GM23248 (cell line): ENCODE data around the gene CTNNA2. TPM values are rescaled to one million over a fixed set of nuclear protein-coding genes. Genes with fewer than 3 reads are reported as not detected.

Source experiments
- DNase-seq: peaks from one replicate; pipeline ENCODE4 v3.0.0-alpha.2; 2015
- H2AFZ ChIP-seq: fragments of 200-600 bp; sonication (generic); 2 replicates; pipeline ENCODE4 v1.6.1; 2016; ENCODE audit warnings: antibody characterized with exemption
- H3F3A ChIP-seq: fragments of 200-600 bp; sonication (generic); 2 replicates; pipeline ENCODE4 v1.6.1; 2016; ENCODE audit warnings: mild to moderate bottlenecking, antibody characterized with exemption, mixed run types; ENCODE audit not compliant: insufficient read depth
- H3K27ac ChIP-seq: fragments of 200-600 bp; sonication (generic); 2 replicates; pipeline ENCODE4 v1.5.1; 2016; ENCODE audit warnings: mild to moderate bottlenecking
- H3K27me3 ChIP-seq: fragments of 200-600 bp; sonication (generic); replicated peaks from 2 replicates; pipeline ENCODE4 v1.6.1; 2016; ENCODE audit warnings: mild to moderate bottlenecking; ENCODE audit not compliant: insufficient read depth
- H3K36me3 ChIP-seq: fragments of 200-600 bp; sonication (generic); 2 replicates; pipeline ENCODE4 v1.6.1; 2016; ENCODE audit warnings: low read depth, mild to moderate bottlenecking
- H3K4me1 ChIP-seq: fragments of 200-600 bp; sonication (generic); 2 replicates; pipeline ENCODE4 v1.6.1; 2016; ENCODE audit warnings: mild to moderate bottlenecking; ENCODE audit not compliant: insufficient read depth
- H3K4me2 ChIP-seq: fragments of 200-600 bp; sonication (generic); one replicate; pipeline ENCODE4 v1.6.1; 2016; ENCODE audit warnings: mild to moderate bottlenecking; ENCODE audit not compliant: unreplicated experiment
- H3K4me3 ChIP-seq: fragments of 200-600 bp; sonication (generic); 2 replicates; pipeline ENCODE4 v1.5.1; 2016; ENCODE audit warnings: mild to moderate bottlenecking
- H3K79me2 ChIP-seq: fragments of 200-600 bp; sonication (generic); 2 replicates; pipeline ENCODE4 v1.6.1; 2016; ENCODE audit warnings: mild to moderate bottlenecking; ENCODE audit not compliant: insufficient read depth
- H3K9ac ChIP-seq: fragments of 200-600 bp; sonication (generic); 2 replicates; pipeline ENCODE4 v1.6.1; 2016; ENCODE audit warnings: mild to moderate bottlenecking
- H3K9me2 ChIP-seq: fragments of 200-600 bp; sonication (generic); 2 replicates; pipeline ENCODE4 v1.6.1; 2016; ENCODE audit warnings: mixed run types, mild to moderate bottlenecking, moderate library complexity; ENCODE audit not compliant: insufficient read depth
- H3K9me3 ChIP-seq: fragments of 200-600 bp; sonication (generic); one replicate; pipeline ENCODE4 v1.6.1; 2017; ENCODE audit warnings: low read depth
- H4K20me1 ChIP-seq: fragments of 200-600 bp; sonication (generic); 2 replicates; pipeline ENCODE4 v1.6.0; 2016; ENCODE audit not compliant: insufficient read depth
- EZH2 ChIP-seq: fragments of 200-600 bp; sonication (generic); IDR thresholded peaks from 2 replicates; pipeline ENCODE4 v1.6.1; 2018; ENCODE audit warnings: antibody characterized with exemption, mild to moderate bottlenecking; ENCODE audit not compliant: insufficient read depth, poor library complexity, severe bottlenecking
- EZH2phosphoT487 ChIP-seq: fragments of 200-600 bp; sonication (generic); IDR thresholded peaks from 2 replicates; pipeline ENCODE4 v1.6.1; 2018; ENCODE audit warnings: antibody characterized with exemption, moderate library complexity, mild to moderate bottlenecking, low read depth; ENCODE audit not compliant: insufficient read depth
- WGBS, 2 experiments: methylation state at CpG; one replicate each; pipeline ENCODE4 v1.1.6; 2015 to 2017; ENCODE audit warnings: low lambda C conversion rate in 2 of 2, low coverage in 1 of 2; ENCODE audit errors: missing lambda C conversion rate in 2 of 2; 5-methylcytosine and 5-hydroxymethylcytosine counted together
- in situ Hi-C: fragments of 300-500 bp; cut with MboI; formaldehyde crosslinking; loops from 2 replicates; pipeline ENCODE4 v1.15.0; 2020
- polyA plus RNA-seq: library from polyadenylated mRNA; unstranded; fragments of >200 nt; fragmentation: Nextera tagmentation; extraction: Ambion mirVana; gene quantifications from 2 replicates; pipeline ENCODE4 v1.2.1, GENCODE V29; 2016
- total RNA-seq: library from RNA; depleted of rRNA; stranded (reverse); fragments of >200 nt; shearing (Covaris generic); gene quantifications from 2 replicates; pipeline ENCODE4 v1.2.3, GENCODE V29; 2014

CTNNA2 gene
- total and polyA plus RNA-seq, 2 experiments from 2014 or later = not detected

- Histone ChIP-seq H3K4me1 (no peaks in the 10 kb centered on the region), H3K79me2 (no peaks in the 10 kb centered on the region), H3K4me3 (no peak overlapping the region), H3K9ac (no peak overlapping the region), H3K27ac (no peak overlapping the region), H3K9me3 (no peaks in the 10 kb centered on the region), H3K4me2 (no peak overlapping the region), H3K36me3 (no peaks in the 10 kb centered on the region), H3F3A (no peaks in the 10 kb centered on the region), H3K9me2 (no peaks in the 10 kb centered on the region), H3K27me3 (no peaks in the 10 kb centered on the region), H2AFZ (no peak overlapping the region), H4K20me1 (no peaks in the 10 kb centered on the region)
- 33 to 42% methylated on average over 3 of the region's 3 CpGs for WGBS, 2 experiments
- TF ChIP-seq EZH2phosphoT487 (no peak), EZH2 (no peak)
- no peak for DNase-seq
- in situ Hi-C loops = no loop called here
Measured at GRCh38 chr2:80112790-80113189, 599.9 kb downstream of the CTNNA2 start.

GRCh38 chr2:80113399-80113798 is 600.5 kb downstream of the CTNNA2 start:
- no peaks in the 10 kb centered on the region for H3K27me3 ChIP-seq
- TF ChIP-seq EZH2 = no peak
- TF ChIP-seq EZH2phosphoT487 = no peak
- H3K9ac ChIP-seq = no peak overlapping the region
- no peaks in the 10 kb centered on the region for H3K9me3 ChIP-seq
- no peaks in the 10 kb centered on the region for H4K20me1 ChIP-seq
- no peaks in the 10 kb centered on the region for H3F3A ChIP-seq
- no peaks in the 10 kb centered on the region for H3K36me3 ChIP-seq
- DNase-seq = no peak
- no peaks in the 10 kb centered on the region for H3K79me2 ChIP-seq
- in situ Hi-C loops = no loop called here
- H3K4me1 ChIP-seq = no peaks in the 10 kb centered on the region
- 45 to 51% methylated on average over 3 of the region's 3 CpGs for WGBS, 2 experiments
- H3K27ac ChIP-seq = no peak overlapping the region
- no peak overlapping the region for H3K4me2 ChIP-seq
- no peak overlapping the region for H2AFZ ChIP-seq
- no peak overlapping the region for H3K4me3 ChIP-seq
- H3K9me2 ChIP-seq = no peaks in the 10 kb centered on the region

- Histone ChIP-seq H3K9me3 (no peaks in the 10 kb centered on the region), H2AFZ (no peak overlapping the region), H4K20me1 (no peaks in the 10 kb centered on the region), H3K79me2 (no peaks in the 10 kb centered on the region), H3K4me3 (no peak overlapping the region), H3K27ac (no peak overlapping the region), H3F3A (no peaks in the 10 kb centered on the region), H3K4me2 (no peak overlapping the region), H3K9me2 (no peaks in the 10 kb centered on the region), H3K27me3 (no peaks in the 10 kb centered on the region), H3K4me1 (no peaks in the 10 kb centered on the region), H3K36me3 (no peaks in the 10 kb centered on the region), H3K9ac (no peak overlapping the region)
- no peak for DNase-seq
- TF ChIP-seq EZH2 (no peak), EZH2phosphoT487 (no peak)
- in situ Hi-C loops = no loop called here
- WGBS, 2 experiments = 35 to 40% methylated on average over 4 of the region's 4 CpGs
Measured at GRCh38 chr2:80114812-80115211, 602.0 kb downstream of the CTNNA2 start.

GRCh38 chr2:80117401-80117800 is 604.5 kb downstream of the CTNNA2 start:
- H3K9me2 ChIP-seq = no peaks in the 10 kb centered on the region
- H3K27ac ChIP-seq = no peak overlapping the region
- H3K4me2 ChIP-seq = no peak overlapping the region
- no peaks in the 10 kb centered on the region for H3K4me1 ChIP-seq
- H4K20me1 ChIP-seq = no peaks in the 10 kb centered on the region
- H3K9ac ChIP-seq = no peak overlapping the region
- no peaks in the 10 kb centered on the region for H3K79me2 ChIP-seq
- no peaks in the 10 kb centered on the region for H3K36me3 ChIP-seq
- DNase-seq = no peak
- no peak overlapping the region for H3K4me3 ChIP-seq
- no peak overlapping the region for H2AFZ ChIP-seq
- H3F3A ChIP-seq = no peaks in the 10 kb centered on the region
- no peak for TF ChIP-seq EZH2phosphoT487
- no peak for TF ChIP-seq EZH2
- H3K9me3 ChIP-seq = no peaks in the 10 kb centered on the region
- no peaks in the 10 kb centered on the region for H3K27me3 ChIP-seq
- in situ Hi-C loops = no loop called here

GRCh38 chr2:80120866-80121265 is 608.0 kb downstream of the CTNNA2 start:
- Histone ChIP-seq H3K4me2 (no peak overlapping the region), H3K27me3 (no peaks in the 10 kb centered on the region), H4K20me1 (no peaks in the 10 kb centered on the region), H3K9ac (no peak overlapping the region), H3K27ac (no peak overlapping the region), H3K79me2 (no peaks in the 10 kb centered on the region), H3K4me3 (no peak overlapping the region), H2AFZ (no peak overlapping the region), H3K36me3 (no peaks in the 10 kb centered on the region), H3K9me2 (no peaks in the 10 kb centered on the region), H3K9me3 (no peaks in the 10 kb centered on the region), H3F3A (no peaks in the 10 kb centered on the region), H3K4me1 (no peaks in the 10 kb centered on the region)
- no peak for DNase-seq
- TF ChIP-seq EZH2phosphoT487 (no peak), EZH2 (no peak)
- in situ Hi-C loops = no loop called here
- WGBS, 2 experiments = 31 to 33% methylated on average over 3 of the region's 3 CpGs
